Measurements from ENCODE around the gene CNOT4.

CNOT4 gene

DNA sequence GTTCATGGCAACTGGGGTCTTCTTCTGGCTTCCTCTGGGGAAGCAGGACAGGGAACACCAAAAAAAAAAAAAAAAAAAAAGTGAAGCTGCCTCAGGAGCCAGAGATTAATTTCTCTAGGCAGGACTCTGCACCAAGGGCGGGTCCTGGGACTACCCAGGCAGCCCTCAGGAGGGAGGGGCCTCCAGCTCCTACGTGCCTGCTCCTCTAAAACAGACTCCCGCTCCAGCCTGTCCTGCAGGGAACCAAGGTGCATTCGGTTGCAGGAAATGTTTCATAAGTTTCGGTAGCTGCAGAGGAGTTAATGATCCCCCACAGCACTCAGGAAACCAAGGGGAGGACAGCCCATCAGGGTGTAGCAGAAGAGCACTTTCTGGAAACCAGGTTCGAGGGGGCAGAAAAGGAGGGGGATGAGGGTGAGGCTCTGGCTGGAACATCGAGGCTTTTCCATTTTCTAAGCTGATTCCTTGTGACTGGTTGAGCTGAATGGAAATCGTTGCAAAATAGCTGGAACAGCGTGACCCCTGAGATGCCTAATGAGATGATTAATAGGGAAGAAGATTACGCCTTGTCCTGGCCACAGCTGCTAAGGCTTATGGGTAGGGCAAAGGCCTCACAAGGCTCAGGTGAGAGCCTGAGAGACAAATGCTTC lies 192.1 kb downstream of the CNOT4 start:
- DNase-seq = no peak

DNA sequence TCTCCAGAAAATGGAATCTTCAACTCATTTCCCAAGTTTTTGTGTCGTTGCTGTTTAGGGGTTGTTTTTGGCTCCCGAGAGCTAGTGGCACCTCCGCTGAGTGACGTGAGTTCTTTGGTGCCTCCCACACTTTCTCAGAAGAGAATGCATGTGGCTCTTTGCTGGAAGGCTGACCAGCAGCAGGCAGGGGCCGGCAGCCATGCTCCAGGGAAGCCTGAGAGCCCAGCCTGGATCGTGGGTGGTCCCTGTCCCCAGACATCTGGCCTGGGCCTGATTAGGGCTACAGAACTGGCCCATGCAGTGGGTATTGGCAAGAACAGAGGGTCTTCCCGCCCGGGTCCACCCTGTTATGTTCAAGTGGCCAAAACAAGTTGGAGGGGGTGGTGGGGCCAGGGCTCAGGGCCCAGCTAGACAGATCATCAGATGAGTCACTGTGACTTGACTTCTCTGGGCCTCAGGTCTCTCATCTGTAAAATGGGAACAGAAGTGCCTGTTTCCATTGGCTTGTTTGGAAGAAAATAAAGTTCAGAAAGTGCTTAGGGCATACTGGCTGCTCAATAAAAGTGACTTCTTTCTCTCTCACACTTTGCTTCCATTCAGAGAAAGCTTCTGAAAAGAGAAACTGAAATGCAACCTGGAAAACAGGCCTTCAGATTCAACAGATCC lies 193.1 kb downstream of the CNOT4 start:
- no peak for DNase-seq

DNA sequence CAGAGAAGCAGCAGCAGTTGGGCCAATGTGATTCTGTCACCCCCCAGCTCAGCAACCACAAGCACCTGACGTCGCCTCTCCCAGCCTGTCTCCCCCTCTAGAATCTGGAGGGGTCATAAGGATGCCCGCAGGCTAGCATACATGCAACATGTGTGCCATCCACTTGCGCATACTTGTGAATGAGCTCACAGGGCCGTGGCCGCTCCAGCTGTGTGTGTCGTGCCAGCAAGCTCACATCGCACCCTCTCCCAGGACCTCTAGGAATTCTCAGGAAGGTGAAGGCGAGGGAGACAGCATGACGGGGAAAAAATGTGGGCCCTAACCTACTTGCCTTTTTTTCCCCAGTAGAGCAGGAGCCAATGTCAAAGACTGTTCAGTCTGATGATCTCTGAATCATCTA lies 195.9 kb downstream of the CNOT4 start:
- DNase-seq = no peak

All from NCI-H1930 (cell line).